Measurements from ENCODE around the gene KLF12. TPM values are rescaled to one million over a fixed set of nuclear protein-coding genes. Genes with fewer than 3 reads are reported as not detected.

KLF12 gene
- total RNA-seq, 1 donor from 2014 or later = 10.1 TPM

DNA sequence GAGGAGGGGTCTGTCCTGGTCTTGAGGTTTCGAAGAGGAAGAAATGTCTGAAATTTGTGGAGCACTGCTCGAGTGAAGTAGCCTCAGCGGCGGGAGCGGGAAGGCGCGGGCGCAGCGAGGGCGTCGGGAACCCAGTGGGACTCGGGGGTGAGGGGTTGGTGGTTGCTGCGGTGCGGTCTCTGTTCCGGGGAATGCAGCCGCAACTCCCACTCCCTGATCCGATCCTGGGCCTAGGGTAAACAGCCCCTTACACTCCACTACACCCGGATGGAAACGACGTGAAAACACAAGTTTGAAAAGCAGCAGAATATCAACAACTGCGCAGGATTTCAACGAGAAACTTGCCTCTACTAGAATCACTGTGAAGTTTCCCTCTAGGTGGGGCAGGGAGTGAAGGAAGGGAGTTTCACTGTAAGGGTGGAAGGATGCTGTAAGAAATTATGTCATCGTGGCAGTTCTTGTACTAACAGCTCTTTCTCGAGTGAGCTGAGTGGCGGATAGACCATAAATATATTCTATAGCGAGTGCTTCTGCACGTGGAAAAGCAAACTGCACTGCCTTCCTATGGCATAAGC is 2.0 kb upstream of the KLF12 start:
- Mint-ChIP-seq H3K4me1 (peaks cover 8% of the 10 kb centered on the region), H3K9me3 (peaks cover 5% of the 10 kb centered on the region), H3K27me3 (ENCODE audit: insufficient read depth, low read depth) (peaks cover 13% of the 10 kb centered on the region), H3K4me3 (no peak overlapping the region), H3K36me3 (no peaks in the 10 kb centered on the region), H3K27ac (no peak overlapping the region)
- Histone ChIP-seq H3K27ac (peak overlapping the region; percentile 88), H3K4me1 (peaks cover 8% of the 10 kb centered on the region), H2AFZ (replicated peaks) (peak overlapping the region; percentile 99), H3K79me2 (ENCODE audit: low read depth) (peaks cover 26% of the 10 kb centered on the region), H3K9ac (peak overlapping the region; percentile 18), H3K4me3 (peak overlapping the region; percentile 98), H3K27me3 (peaks cover 16% of the 10 kb centered on the region), H3K36me3 (no peaks in the 10 kb centered on the region), H3K4me2 (peak overlapping the region; percentile 96), H3K9me3 (ENCODE audit: low read depth) (no peaks in the 10 kb centered on the region), H4K20me1 (ENCODE audit: low read depth) (peaks cover 18% of the 10 kb centered on the region), H3F3A (ENCODE audit: low read depth) (peaks cover 43% of the 10 kb centered on the region)
- TF ChIP-seq, protein P1, sequence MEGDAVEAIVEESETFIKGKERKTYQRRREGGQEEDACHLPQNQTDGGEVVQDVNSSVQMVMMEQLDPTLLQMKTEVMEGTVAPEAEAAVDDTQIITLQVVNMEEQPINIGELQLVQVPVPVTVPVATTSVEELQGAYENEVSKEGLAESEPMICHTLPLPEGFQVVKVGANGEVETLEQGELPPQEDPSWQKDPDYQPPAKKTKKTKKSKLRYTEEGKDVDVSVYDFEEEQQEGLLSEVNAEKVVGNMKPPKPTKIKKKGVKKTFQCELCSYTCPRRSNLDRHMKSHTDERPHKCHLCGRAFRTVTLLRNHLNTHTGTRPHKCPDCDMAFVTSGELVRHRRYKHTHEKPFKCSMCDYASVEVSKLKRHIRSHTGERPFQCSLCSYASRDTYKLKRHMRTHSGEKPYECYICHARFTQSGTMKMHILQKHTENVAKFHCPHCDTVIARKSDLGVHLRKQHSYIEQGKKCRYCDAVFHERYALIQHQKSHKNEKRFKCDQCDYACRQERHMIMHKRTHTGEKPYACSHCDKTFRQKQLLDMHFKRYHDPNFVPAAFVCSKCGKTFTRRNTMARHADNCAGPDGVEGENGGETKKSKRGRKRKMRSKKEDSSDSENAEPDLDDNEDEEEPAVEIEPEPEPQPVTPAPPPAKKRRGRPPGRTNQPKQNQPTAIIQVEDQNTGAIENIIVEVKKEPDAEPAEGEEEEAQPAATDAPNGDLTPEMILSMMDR (IDR thresholded peaks at IDR 0.05) = no peak
- TF ChIP-seq EZH2 (IDR thresholded peaks at IDR 0.05) (no peak), EZH2phosphoT487 (IDR thresholded peaks at IDR 0.05) (no peak)
- no peak for DNase-seq (ENCODE audit: low spot score)

DNA sequence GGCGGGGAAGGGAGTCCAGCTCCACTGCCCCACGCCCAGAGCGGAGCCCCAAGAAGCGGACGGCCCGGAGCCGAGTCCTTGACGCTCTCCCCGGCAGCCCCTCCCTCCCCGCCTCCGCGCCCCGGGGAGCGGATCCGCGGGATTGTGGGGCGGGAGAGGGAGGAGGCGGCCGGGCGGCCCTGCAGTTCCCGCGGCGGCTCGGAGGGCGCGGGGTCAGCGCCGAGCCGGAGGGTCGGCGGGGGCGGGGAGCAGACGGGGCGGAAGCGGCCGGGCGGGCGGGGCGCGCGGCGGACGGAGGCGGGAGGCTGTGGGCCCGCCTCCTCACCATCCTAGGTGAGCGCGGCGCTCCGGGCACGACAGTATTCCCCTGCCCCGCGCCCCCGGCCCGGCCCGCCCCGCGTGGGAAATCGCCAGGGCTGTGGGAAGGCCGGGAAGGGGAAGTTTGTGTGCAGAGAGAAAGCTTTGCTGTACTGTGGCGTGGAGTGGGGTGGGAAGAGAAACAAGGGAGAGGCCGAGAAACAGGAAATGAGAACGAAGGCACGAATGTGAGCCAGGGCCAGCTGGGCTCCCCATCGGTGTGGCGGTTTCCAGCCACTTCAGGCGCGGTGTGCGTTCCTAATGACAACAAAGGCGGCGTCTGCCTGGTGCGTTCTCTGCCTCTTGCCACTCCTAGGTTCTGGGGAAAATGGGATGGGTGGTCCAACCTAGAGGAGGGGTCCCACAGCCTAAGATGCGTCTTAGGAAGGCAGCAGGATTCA is 1.3 kb upstream of the KLF12 start:
- peak overlapping the region; percentile 96 for H3K4me2 ChIP-seq
- Mint-ChIP-seq H3K27me3 (ENCODE audit: insufficient read depth, low read depth) (peaks cover 10% of the 10 kb centered on the region), H3K27ac (no peak overlapping the region), H3K4me3 (no peak overlapping the region), H3K36me3 (no peaks in the 10 kb centered on the region), H3K4me1 (peaks cover 12% of the 10 kb centered on the region), H3K9me3 (peaks cover 5% of the 10 kb centered on the region)
- DNase-seq (ENCODE audit: low spot score) = peak; percentile 93
- peaks cover 8% of the 10 kb centered on the region for H3K4me1 ChIP-seq
- H3K27ac ChIP-seq = peak overlapping the region; percentile 94
- H3K79me2 ChIP-seq (ENCODE audit: low read depth) = peaks cover 32% of the 10 kb centered on the region
- TF ChIP-seq, protein P1 (IDR thresholded peaks at IDR 0.05) = no peak
- peak; percentile 46 for TF ChIP-seq EZH2 (IDR thresholded peaks at IDR 0.05)
- no peak for TF ChIP-seq EZH2phosphoT487 (IDR thresholded peaks at IDR 0.05)
- peak overlapping the region; percentile 98 for H3K4me3 ChIP-seq
- H3K27me3 ChIP-seq = peaks cover 16% of the 10 kb centered on the region
- H4K20me1 ChIP-seq (ENCODE audit: low read depth) = peaks cover 19% of the 10 kb centered on the region
- H3F3A ChIP-seq (ENCODE audit: low read depth) = peaks cover 43% of the 10 kb centered on the region
- no peaks in the 10 kb centered on the region for H3K9me3 ChIP-seq (ENCODE audit: low read depth)
- H3K9ac ChIP-seq = peak overlapping the region; percentile 47
- no peaks in the 10 kb centered on the region for H3K36me3 ChIP-seq
- peak overlapping the region; percentile 99 for H2AFZ ChIP-seq (replicated peaks)

DNA sequence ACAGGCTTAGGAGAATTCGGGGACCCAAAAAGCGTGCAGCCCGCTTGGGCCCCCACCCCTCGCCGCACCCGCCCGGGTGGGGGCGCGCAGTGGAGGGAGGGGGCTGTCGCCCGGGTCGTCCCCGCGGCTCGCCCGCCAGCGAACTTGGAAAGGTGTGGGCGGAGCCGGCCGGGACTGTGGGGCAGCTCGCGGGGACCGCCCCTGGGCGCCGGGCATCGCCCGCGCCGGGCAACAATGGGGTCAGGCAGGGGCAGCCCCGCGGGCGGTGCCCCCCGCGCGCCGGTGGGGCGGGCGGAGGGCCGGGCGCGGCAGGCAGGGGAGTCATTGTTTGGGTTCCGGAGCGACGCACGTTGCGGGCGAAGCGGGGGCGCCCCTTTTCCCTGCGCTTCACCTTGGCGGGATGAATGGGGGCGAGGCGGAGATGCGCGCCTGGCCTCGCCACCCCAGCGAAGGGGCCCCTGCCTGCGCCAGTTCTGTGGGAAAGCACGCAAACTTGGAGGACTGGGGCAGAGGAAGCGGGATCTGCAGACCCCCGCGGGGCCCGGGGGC is 647 bp upstream of the KLF12 start:
- H3K27ac ChIP-seq = peak overlapping the region; percentile 94
- Mint-ChIP-seq H3K36me3 (no peaks in the 10 kb centered on the region), H3K4me1 (peaks cover 13% of the 10 kb centered on the region), H3K9me3 (peaks cover 5% of the 10 kb centered on the region), H3K27me3 (ENCODE audit: insufficient read depth, low read depth) (peaks cover 8% of the 10 kb centered on the region), H3K4me3 (peak overlapping the region; percentile 78), H3K27ac (no peak overlapping the region)
- peak overlapping the region; percentile 88 for H2AFZ ChIP-seq (replicated peaks)
- H3K9ac ChIP-seq = peak overlapping the region; percentile 62
- H3K4me2 ChIP-seq = peak overlapping the region; percentile 96
- H3K4me3 ChIP-seq = peak overlapping the region; percentile 98
- peaks cover 22% of the 10 kb centered on the region for H4K20me1 ChIP-seq (ENCODE audit: low read depth)
- H3K36me3 ChIP-seq = no peaks in the 10 kb centered on the region
- peak; percentile 72 for DNase-seq (ENCODE audit: low spot score)
- H3K79me2 ChIP-seq (ENCODE audit: low read depth) = peaks cover 39% of the 10 kb centered on the region
- peaks cover 16% of the 10 kb centered on the region for H3K27me3 ChIP-seq
- peaks cover 43% of the 10 kb centered on the region for H3F3A ChIP-seq (ENCODE audit: low read depth)
- H3K4me1 ChIP-seq = peaks cover 8% of the 10 kb centered on the region
- peak; percentile 11 for TF ChIP-seq EZH2phosphoT487 (IDR thresholded peaks at IDR 0.05)
- TF ChIP-seq, protein P1 (IDR thresholded peaks at IDR 0.05) = no peak
- TF ChIP-seq EZH2 (IDR thresholded peaks at IDR 0.05) = no peak
- H3K9me3 ChIP-seq (ENCODE audit: low read depth) = no peaks in the 10 kb centered on the region
